HG03520 (cell line): ENCODE measurements around the gene ADGRD1.
"Not testable (repeated sequence)": the region's sequence is repeated elsewhere in the genome, so short reads cannot be mapped to it uniquely, and the experiment has no call there.

ENCODE experiments used
- ATAC-seq: cut with Tn5 transposase; IDR thresholded peaks from one replicate; pipeline ENCODE4 v1.9.1; 2021; ENCODE audit warnings: mild to moderate bottlenecking, moderate library complexity; ENCODE audit not compliant: unreplicated experiment

ADGRD1 gene

DNA sequence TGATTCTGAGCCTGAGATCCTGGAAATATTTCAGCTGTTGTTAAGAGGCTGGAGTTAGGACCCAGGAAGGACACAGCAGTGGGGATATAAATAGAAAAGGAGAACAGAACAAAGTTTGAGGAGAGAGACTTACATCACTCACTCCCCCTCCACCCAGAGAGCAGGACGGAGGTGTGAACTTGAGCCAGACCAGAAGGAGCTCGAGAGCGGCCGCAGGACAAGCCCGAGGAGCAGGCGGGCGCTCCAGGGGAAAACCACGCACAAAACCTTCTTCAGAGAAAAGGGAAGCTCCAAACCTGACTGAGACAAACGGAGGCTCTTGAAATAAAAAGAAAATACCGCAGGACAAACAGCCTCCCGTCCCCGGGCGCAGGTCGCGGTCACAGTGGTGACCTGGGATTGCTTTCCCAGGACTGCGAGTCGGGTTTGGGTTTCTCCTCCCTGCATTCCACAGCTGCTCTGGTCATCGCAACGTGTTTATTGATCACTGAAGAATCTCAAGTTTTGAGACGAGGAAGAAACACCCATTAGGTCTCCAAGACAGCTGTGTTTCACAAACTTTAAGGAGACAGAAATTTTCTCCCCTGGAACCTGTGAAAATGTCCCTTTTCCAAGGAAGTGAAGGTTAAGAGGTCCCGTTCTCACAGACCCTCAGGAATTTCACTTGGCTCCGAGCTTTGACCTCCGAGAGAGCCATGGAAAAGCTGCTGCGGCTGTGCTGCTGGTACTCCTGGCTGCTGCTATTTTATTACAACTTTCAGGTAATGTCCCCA lies at the start of gene ADGRD1:
Gene ADGRD1 (plus strand): TSS at position 137 of the 773 bp plus-strand sequence. CDS start 559 bp downstream, at position 696.
- ATAC-seq: no peak

DNA sequence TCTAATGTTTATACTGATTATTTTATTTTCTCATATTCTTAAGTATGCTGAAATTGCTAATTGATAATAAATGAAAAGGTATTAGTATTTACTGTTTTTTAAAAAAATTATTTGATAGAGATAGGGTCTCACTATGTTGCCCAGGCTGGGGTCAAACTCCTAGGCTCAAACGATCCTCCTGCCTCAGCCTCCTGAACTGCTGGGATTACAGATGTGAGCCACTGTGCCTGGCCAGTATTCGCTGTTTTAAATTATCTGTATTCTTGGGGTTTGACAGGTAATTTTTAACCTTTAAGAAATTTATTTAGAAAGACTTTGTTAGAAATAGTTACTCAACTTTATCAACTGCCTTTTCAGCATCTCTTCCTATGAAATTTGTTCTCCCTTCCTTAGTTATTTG lies 49.6 kb upstream of the ADGRD1 start:
- no peak for ATAC-seq

DNA sequence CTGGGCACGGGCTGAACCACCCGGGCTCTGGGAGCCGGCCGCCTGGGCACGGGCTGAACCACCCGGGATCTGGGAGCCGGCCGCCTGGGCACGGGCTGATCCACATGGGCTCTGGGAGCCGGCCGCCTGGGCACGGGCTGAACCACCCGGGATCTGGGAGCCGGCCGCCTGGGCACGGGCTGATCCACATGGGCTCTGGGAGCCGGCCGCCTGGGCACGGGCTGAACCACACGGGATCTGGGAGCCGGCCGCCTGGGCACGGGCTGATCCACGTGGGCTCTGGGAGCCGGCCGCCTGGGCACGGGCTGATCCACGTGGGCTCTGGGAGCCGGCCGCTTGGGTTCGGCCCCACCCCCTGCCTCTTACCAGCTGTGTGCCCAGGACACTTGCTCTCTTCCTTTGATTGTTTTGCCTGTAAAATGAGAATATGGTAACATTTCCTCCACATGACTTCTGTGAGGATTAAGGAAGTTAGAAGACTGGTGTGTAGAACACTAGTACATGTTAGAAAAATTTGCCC lies 48.7 kb upstream of the ADGRD1 start:
- not testable (repeated sequence) for ATAC-seq

DNA sequence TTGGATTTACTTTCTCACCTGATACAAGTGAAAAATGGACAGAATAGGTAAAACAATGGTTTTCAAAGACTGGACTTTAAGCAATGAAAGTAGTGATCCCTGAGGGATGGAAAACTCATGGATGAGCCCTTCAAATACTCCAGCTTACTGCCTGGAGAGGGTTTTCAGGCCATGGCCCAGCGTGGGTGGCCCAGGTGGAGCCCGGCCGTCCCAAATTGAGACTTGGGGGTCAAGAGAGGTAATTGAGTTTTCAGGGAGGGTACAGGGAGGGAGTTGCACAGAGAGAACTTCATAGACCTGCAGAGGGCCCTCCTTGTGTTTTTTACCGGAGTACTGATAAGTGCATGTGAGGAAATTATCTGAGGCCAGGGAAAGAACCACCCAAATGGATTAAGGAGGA lies 44.6 kb upstream of the ADGRD1 start:
- no peak for ATAC-seq

DNA sequence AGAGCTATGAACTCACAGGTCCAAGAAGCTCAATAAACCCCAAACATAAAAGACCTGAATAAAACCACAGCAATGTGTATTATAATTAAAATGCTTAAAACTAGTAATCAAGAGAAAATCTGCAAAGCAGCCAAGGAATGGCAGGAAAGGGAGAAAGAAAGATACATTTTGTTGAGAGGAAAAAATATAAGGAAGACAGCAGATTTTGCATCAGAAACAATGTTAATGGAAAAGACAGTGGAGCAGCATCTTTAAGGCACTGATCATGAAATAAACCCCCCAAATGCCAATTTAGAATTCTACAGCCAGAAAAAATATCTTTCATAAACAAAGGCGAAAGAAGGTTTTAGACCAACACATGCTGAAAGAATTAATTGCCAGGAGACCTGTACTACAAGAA lies 42.5 kb upstream of the ADGRD1 start:
- ATAC-seq: no peak

DNA sequence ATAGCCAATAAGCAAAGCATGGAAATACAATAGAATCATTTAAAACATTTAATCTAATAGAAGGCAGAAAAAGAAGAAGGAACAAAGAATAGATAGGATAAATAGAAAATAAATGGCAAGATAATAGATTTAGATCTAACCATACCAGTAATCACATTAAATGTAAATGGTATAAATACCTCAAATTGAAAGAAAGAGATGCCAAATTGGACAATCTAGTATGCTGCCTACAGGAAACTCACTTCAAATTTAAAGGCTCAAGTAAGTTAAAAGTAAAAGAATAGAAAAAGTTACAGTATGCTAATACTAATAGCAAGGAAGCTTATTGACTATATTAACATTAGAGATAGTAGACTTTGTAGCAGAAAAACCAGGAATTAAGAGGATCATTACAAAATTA lies 41.8 kb upstream of the ADGRD1 start:
- ATAC-seq: no peak

DNA sequence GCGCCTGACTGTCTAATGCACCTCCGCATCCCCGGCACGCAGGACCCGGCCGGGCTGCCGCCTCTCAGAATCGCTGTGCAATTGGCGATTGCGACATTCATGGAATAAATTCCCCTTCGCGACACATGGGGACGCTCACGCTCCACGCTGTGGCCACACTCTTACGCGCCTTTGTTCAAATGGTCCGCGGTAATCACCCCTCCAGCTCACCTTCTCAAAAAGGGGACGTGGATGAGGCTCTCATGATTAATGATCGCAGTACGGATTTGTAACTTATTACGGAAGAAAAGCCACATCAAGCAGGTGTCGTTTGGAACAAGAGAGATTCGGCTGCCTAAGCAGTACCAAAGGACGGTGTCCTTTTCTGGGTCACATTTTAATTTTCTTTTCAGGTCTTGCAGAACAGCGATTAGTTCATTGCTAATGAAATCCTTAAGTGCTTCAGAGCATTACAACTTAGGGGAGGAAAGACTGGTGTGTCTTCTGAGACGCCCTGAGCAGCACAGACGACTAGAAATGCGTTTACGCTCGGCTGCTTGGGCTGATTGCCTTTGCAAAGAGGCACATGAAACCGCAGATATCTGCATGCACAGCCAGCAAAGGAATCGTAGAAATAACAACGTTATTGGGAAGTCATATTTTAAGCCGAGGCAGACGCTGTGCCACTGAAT lies 37.3 kb upstream of the ADGRD1 start:
- ATAC-seq: peak; percentile 50

DNA sequence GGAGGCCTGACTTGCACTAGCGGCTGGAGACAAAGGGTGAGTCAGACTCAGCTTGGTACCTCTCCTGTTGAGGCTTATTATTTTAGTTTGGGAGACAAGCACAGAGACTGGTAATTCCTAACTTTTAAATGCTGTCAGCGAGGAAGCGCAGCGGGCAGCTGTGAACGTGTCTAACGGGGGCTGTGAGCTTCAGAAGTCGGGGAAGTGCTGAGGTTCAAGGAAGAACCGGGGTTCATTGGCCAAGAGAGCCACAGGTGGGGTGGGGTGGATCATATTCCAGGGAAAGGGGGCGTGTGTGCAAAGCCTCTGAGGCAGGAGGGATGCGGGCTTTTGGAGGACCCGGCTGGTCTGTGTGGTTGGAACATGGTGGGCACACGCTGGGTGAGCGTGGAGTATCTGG lies 36.1 kb upstream of the ADGRD1 start:
- ATAC-seq: no peak

DNA sequence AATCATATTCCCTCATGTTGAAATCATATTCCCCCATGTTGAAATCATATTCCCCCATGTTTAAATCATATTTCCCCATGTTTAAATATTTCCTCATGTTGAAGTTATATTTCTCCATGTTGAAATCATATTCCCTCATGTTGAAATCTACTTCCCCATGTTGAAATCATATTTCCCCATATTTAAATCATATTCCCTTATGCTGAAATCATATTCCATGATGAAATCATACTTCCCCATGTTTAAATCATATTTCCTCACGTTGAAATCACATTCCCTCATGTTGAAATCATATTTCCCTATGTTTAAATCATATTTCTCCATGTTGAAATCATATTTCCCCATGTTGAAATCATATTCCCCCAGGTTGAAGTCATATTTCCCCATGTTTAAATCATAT lies 34.6 kb upstream of the ADGRD1 start:
- ATAC-seq: no peak

DNA sequence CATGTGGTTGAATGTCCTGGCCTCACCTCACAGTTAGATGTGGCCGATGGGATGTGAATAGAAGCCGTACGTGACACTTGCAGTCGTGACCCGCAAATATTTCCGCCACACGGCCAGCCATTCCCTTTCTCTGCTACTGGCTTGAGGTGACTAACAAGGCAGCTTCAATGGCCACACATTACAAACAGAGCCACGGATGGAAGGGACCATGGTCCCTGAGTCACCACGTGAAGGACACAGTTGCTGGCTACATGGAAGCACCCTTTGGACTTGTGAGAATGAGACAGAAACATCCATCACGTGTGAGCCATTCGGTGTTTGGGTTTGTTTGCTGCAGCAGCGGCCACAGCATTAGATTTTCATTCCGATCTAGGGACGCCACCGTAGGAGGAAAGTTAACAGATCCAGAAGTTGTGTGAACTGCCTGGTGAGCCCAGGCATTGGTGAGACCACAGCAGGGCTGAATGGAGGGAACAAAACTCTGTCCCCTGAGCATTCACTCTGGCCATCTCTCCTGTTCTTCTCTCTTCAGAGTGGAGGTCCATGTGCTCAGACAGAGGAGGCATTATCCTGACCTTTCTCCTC lies 33.5 kb upstream of the ADGRD1 start:
- ATAC-seq: no peak

DNA sequence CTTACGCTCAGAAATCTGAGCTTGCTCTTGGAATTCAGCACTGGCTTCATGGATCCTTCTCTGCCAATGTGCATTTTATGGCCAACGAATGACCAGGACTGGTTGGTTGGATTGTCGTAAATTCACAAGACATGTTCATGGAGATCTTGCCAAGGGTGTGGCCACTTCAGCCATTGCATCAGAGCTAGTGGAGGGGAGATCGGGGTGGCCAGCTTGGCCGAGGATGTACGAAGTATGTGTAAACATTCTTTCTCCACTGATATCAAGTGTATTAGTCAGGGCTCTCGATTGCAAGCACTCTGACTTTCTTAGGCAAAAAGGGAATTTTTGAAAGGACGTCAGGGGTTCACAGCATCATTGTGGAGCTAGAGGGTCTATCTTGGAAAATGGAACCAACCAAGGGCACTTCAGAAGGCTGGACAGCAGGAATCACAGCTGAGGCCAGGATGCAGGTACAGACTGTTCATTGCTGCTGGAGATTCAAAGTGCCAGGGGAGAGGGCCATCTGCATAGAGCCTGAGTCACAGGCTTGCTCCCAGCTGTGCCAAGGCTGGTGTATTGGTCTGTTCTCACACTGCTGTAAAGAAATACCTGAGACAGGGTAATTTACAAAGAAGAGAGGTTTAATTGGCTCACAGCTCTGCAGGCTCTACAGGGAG lies 32.9 kb upstream of the ADGRD1 start:
- no peak for ATAC-seq

DNA sequence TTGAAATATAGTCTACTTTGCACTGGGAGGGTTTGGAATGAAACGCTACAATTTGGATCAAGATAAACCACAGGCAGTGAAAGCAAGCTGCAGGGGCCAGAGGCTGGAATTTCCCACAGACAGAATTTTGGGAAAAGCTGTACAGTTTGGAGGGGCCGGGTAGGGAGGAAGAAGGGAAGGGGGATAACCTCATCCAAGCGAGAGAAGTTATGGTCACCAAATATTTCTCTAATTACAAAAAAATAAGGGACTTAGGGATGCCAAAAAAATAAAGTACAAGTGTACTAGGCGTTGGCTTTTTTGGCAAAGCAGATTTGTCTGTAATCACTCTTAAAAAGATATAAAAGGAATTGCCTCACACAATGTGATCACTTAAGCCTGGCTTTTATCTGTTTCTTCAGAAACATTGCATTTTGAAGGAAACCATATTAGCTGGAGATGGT lies 31.2 kb upstream of the ADGRD1 start:
- no peak for ATAC-seq

DNA sequence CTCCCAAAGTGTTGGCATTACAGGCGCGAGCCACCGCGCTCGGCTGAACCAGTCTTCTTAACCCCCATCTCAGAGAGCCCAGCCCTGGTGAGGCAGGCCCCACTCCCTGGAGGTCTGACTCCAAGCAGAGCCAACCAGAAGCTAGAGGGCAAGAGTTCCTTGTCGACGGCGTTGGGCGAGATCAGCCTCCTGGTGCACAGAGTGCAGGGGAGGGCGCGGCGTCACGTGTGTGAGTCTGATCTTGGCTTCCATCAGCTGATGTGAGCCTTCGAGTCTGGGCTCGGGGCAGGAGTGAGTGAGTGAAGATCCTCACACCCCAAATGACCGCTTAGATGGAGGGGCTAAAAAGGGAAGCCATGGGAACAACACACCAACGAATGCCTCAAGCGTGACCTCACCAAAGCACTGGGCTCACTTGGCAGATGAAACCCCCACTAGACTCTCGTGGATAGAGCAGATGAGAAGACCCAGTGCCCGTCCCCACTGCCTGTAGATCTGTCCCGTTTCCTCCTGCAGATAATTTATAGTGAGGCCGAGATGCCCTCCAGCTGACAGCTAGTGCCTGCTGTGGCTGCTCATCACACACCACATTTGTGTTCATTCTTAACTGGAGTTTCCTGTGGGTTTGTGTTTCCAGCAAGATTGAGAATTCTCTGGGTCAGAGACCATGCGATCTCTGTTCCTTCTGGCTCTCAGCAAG lies 28.6 kb upstream of the ADGRD1 start:
- ATAC-seq: no peak

DNA sequence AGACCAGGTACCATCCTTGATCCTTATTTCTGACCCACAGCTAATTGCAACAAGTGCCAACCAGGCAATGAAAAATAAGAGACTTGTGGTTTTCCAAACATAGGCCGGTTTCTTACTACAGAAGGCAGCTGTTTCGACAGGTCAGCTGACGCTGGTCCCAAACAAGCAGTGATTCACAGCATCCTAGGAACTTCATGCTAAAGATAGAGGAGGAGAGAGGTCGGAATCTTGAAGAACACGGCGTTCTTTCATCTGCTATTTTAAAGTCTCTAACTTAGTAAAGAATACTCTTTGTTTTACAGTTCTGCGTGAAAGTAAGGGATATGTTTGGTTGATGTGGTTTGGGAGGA lies 28.1 kb upstream of the ADGRD1 start:
- ATAC-seq: no peak

DNA sequence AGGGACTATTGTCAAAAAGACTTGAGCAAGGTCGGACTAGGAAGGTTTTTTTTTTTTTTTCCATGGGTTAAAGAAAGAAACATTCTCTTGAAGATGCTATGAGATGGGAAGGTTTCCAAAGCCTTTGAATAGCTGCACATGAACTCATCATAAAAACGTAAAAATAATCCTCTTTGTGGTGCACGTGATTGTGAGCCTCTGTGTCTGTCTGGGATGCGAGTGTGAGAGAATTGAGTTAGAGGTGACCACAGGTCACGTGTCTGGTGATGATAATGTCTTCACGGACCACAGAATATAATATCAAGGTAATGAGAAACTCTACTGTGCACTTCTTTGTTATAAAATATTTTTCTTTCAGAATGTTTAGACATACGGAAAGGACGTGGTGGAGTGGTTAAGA lies 24.3 kb upstream of the ADGRD1 start:
- no peak for ATAC-seq

DNA sequence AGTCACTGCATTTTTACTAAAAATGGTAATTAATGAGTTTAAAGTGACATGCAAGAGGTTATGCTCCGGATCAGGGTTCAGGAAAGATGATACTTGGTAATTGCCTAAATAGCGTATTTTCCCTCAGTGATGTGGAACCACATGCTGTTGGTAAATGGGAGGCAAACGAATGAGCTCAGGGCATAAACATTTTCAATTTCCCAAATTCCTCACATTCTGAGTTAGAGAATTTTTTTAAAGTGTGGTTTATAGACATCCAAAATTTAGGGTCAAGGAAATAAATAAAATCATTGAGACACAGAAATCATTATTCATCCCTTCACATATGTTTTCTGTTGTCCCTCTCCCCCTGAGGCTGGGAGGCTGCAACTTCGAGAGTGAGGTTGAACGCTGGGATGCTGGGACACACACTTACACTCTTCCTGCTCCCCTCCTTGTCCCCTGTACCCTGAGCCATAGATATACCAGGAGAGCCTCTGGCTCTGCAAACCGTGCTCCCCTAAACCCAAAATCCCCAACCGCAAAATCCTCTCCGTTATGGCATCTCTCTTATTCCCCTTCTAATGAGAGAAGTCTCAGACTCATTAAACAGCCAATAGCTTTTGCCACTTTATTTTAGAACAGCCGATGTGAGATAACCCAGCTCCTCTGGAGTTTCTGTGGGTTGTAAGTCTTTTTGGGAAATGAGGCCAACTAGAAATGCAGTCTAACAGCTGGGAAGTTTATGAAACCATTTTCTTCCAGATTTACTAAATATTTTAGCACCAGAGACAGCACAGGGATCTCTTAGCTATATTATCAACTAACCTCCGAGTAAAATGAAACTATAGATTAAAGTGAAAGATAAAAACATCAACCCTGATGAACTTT lies 21.4 kb upstream of the ADGRD1 start:
- ATAC-seq: no peak

DNA sequence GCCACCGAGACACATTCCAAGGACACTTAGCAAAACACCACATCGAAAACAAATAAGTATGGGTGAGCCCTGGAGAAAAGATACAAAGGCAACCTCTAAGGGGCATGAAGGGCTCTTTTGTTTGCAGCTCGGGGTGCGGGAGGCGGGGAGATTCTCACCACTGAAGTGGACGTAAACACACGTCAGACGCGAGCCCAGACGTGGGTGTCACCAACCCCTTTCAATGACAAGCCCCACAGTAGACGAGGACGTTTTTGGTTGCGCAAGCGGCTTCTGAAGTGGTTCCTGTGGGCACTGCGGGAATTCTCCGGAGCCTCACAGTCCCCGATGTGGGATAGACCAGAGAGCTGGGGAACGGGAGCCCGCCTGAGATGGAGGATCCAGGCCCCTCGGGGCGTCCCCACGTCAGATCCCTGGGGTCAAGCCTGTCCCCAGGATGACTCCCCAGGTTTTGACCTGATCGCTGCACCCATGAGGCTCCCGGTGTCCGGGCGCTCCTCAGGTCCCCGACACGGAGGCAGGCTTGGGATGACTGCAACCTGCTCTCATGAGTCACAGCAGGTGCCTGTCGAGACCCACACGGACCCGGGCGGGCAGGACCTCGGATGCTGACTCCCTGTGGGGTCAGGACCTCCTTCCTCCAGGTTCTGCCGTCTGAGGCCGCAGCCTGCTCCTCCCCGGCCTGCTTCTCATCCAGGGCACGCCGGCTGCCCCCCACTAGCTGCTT lies 20.3 kb upstream of the ADGRD1 start:
- ATAC-seq: no peak

DNA sequence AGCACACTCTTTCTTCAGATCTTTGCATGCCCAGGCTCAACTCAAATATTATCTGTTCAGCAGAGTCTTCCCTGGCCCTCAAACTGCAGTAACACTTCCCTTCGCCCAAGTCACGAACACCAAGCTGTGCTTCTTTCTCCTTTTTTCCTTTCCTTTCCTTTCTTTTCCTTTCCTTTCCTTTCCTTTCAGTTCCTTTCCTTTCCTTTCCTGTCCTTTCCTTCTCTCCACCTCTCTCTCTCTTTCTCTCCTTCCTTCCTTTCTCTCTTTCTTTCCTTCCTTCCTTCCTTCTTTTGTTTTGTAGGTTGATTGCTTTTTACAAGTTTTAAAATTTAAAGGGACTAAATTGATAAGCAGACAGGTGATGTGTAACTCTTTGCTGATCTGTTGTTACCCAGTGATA lies 19.0 kb upstream of the ADGRD1 start:
- ATAC-seq: no peak

DNA sequence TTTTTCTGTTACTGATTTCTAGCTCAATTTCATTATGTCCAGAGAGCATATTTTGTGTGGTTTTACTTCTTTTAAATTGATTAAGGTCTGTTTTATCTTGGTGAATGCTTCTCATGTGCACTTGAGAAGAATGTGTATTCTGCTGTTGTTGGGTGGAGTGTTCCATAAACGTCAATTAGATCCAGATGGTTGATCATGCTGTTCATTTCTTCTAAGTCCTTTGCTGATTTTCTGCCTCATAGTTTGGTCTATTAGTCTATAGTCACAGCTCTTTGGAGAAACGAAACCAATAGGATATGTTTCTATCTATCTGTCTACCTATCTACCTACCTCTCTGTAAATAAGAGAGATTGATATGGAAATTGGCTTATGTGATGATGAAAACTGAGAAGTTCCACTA lies 17.1 kb upstream of the ADGRD1 start:
- ATAC-seq: no peak
